Hematopoietic multipotent progenitor cell treated with erythropoietin and hydrocortisone succinate and interleukin-3 and kit ligand, for 15 days (in vitro differentiated cells): ENCODE results near the gene ZMPSTE24.
"Not testable (repeated sequence)": the region's sequence is repeated elsewhere in the genome, so short reads cannot be mapped to it uniquely, and the experiment has no call there.

ENCODE experiments used
- DNase-seq: peaks from one replicate; pipeline ENCODE4 v3.0.0-alpha.2; 2015; ENCODE audit warnings: low spot score

Gene ZMPSTE24

GRCh38 chr1:40257688-40258444 is at the start of gene ZMPSTE24:
Gene ZMPSTE24 (plus strand): TSS chr1:40258236. CDS start chr1:40258272, 36 bp downstream.
- peak; percentile 96 for DNase-seq

- no peak for DNase-seq
Measured at GRCh38 chr1:40210511-40211204, 47.4 kb upstream of the ZMPSTE24 start.

- no peak for DNase-seq
Measured at GRCh38 chr1:40218333-40218732, 39.7 kb upstream of the ZMPSTE24 start.

GRCh38 chr1:40221471-40221905 is 36.5 kb upstream of the ZMPSTE24 start:
- not testable (repeated sequence) for DNase-seq

GRCh38 chr1:40221977-40222772 is 35.9 kb upstream of the ZMPSTE24 start:
- DNase-seq = peak; percentile 30

- no peak for DNase-seq
Measured at GRCh38 chr1:40224040-40224439, 34.0 kb upstream of the ZMPSTE24 start.

GRCh38 chr1:40226192-40226591 is 31.8 kb upstream of the ZMPSTE24 start:
- DNase-seq = no peak

- no peak for DNase-seq
Measured at GRCh38 chr1:40232444-40232843, 25.6 kb upstream of the ZMPSTE24 start.

- no peak for DNase-seq
Measured at GRCh38 chr1:40239626-40240025, 18.4 kb upstream of the ZMPSTE24 start.

GRCh38 chr1:40240390-40240789 is 17.6 kb upstream of the ZMPSTE24 start:
- no peak for DNase-seq

GRCh38 chr1:40241362-40241761 is 16.7 kb upstream of the ZMPSTE24 start:
- no peak for DNase-seq

- DNase-seq = no peak
Measured at GRCh38 chr1:40243351-40243750, 14.7 kb upstream of the ZMPSTE24 start.

- DNase-seq = no peak
Measured at GRCh38 chr1:40244138-40244744, 13.8 kb upstream of the ZMPSTE24 start.

- no peak for DNase-seq
Measured at GRCh38 chr1:40245686-40246085, 12.3 kb upstream of the ZMPSTE24 start.

- no peak for DNase-seq
Measured at GRCh38 chr1:40247655-40248054, 10.4 kb upstream of the ZMPSTE24 start, which contains the start of gene TMCO2. Gene TMCO2 (plus strand): TSS chr1:40247937. CDS start chr1:40247994, 57 bp downstream.

GRCh38 chr1:40248412-40248811 is 9.6 kb upstream of the ZMPSTE24 start:
- DNase-seq = no peak

- no peak for DNase-seq
Measured at GRCh38 chr1:40251456-40251855, 6.6 kb upstream of the ZMPSTE24 start.

GRCh38 chr1:40252601-40253000 is 5.4 kb upstream of the ZMPSTE24 start:
- DNase-seq = no peak

- DNase-seq = no peak
Measured at GRCh38 chr1:40255231-40255630, 2.8 kb upstream of the ZMPSTE24 start.

- DNase-seq = no peak
Measured at GRCh38 chr1:40256401-40257084, 1.5 kb upstream of the ZMPSTE24 start.

- DNase-seq = no peak
Measured at GRCh38 chr1:40257313-40257687, 736 bp upstream of the ZMPSTE24 start.

- no peak for DNase-seq
Measured at GRCh38 chr1:40258445-40258769, 371 bp downstream of the ZMPSTE24 start.
